HG02588 (cell line): ENCODE measurements around the gene ATAD3A.
"Not testable (repeated sequence)": the region's sequence is repeated elsewhere in the genome, so short reads cannot be mapped to it uniquely, and the experiment has no call there.

Experiments
- ATAC-seq: cut with Tn5 transposase; IDR thresholded peaks from one replicate; pipeline ENCODE4 v1.9.1; 2021; ENCODE audit warnings: mild to moderate bottlenecking, moderate library complexity; ENCODE audit not compliant: unreplicated experiment

Gene ATAD3A

DNA sequence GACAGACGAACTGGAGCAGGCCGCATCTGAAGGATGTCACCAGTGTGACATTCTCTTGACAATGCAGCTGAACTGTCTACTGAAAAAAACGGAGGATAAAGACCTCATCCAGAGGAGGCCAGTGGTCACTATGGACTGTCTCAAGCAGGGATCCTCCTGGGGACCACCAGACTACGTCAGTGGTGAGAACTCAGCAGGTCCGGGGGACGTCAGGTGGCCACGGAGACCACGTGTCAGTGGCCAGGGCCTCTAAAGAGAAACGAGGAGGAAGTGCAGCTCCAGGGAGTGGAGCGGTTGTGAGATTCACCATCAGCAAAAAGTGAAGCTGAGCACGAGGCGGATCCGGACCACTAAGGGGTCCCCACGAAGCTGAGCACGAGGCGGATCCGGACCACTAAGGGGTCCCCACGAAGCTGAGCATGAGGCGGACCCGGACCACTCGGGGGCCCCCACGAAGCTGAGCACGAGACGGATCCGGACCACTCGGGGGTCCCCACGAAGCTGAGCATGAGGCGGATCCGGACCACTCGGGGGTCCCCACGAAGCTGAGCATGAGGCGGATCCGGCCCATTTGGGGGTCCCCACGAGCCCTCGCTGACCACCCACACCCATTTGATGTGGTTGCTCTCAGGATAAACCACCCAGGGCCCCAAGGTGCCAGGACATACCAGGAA, 42.0 kb downstream of the ATAD3A start:
- ATAC-seq = no peak

DNA sequence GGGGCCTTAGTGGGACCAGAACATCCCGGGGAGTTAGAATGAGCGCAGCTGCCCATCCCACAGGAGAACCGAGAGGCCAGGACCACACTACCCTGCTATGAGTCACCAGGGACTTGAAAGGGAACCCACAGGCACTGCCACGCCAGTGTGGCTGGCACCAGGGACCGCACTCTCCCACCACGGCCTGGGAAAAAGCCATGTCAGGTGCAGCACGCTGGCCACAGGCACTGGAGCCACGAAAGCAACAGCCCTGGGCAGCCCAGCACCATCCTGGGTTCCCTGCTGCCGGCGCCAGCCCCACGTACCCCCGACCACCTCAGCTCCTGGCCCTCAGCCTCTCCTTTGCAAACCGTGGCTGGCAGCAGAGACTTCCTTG, 42.6 kb downstream of the ATAD3A start:
- no peak for ATAC-seq

DNA sequence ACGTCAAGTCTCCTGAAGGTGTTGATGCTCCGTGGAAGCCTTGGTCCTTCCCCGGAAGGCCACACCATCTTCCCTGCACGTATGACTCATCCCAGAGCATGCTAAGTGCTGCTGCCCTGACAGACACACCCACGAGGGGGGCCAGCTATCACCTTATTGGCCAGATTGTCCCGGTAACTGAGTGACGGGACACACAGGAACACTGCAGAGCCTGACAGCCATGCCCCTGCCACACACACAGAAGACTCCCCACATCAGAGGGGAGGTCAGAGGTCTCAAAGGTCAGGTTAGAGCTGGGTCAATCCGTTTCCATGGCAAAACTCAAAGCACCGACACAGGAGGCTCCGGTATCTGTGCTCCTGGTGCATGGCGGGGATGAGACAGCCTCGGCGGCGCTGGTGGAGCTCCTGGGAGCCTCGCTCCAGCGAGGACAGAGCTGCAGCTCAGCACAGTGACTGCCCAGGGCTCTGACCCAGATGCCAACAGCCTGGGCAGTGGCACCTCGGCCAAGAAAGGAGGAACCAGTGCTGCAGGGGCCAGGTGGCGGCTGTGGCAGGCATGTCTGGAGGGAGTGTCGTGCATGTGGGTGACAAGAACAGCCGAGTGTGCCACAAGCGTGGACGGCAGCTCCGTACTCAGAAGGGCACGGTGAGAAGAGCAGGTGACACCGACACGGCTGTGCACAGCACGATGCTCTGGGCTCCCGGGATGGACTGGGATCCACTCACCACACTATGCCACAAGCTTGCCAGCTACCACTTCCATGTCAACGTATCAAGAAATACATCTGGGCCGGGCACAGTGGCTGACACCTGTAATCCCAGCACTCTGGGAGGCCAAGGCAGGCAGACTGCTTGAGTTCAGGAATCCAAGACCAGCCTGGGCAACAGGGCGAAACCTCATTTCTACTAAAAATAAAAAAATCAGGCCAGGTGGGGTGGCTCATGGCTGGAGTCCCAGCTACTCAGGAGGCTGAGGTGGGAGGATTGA, 43.3 kb downstream of the ATAD3A start:
- ATAC-seq = no peak

DNA sequence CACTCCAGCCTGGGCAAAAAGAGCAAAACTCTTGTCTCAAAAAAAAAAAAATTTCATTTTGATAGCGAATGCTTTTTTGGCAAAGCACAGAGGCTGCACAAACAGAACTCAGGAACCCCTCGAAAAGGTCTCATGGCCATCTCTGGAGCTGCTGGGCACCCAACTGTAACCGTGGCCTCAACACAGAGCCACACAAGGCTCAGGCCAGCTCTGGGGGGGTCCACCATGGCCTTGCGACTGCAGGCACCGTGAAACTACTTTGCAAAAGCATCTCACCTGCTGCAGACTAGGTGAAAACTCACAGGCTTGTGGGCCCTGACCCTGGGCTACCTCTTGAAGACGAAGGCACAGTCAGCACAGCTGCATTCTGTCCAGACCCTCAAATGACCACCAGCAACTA, 44.5 kb downstream of the ATAD3A start:
- ATAC-seq = no peak

DNA sequence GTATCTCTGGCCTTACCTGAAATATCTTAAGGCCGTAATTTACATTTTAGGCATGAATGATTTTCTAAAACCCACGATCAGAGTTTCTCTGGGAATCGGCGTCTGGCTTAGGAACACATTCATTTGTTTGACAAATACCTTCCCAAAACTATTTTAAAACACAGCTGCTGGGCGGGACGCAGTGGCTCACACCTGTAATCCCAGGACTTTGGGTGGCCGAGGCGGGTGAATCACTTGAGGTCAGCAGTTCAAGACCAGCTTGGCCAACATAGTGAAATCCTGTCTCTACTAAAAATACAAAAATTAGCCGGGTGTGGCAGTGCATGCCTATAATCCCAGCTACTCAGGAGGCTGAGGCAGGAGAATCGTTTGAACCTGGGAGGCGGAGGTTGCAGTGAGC, 45.0 kb downstream of the ATAD3A start:
- not testable (repeated sequence) for ATAC-seq

DNA sequence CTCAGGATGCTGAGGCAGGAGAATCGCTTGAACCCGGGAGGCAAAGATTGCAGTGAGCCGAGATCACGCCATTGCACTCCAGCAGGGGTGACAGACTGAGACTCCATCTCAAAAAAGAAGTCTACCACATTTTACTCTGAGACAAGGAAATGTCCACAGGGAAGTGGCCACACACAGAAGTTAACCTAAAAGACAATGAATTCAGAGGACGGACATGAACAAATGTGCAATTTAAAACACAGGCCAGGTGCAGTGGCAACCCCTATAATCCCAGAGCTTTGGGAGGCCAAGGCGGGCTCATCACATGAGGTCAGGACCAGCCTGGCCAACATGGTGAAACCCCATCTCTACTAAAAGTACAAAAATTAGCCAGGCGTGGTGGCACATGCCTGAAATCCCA, 45.7 kb downstream of the ATAD3A start:
- ATAC-seq = not testable (repeated sequence)

DNA sequence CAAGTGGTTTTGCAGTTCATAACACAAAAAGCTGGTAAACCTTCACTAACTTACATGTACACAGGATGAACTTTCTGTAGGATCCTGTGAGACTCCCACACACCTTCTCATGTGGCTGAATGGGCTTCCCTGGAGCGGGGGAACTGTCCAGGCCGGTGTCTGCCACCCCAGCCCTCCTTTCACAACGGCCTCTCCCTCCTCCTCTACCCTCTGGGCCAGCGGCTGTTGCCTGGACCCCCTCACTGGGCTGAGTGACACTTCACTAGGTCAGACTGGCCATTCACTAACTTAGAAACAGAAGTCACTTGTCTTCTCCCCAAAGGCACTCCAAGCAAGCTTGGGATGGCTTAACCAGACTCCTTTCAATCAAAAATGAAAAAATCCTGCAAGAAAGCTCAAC, 46.6 kb downstream of the ATAD3A start:
- no peak for ATAC-seq

DNA sequence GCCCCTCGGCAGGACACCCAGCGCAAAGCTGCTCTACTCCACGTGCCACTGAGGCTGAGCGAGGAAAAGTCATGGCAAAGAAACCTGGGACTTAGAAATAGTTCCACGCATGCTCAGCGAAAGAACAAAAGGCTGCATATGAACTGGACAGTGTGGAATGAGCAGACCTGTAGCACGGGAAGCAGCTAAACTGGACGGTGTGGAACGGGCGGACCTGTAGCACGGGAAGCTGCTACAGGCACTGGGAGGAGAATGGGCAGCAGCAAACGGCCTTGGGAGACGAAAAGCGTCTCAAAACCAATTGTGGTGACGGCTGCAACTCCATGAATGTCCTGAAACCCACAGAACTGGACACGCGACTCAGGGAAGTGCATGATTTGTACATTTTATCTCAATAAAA, 47.1 kb downstream of the ATAD3A start:
- no peak for ATAC-seq

DNA sequence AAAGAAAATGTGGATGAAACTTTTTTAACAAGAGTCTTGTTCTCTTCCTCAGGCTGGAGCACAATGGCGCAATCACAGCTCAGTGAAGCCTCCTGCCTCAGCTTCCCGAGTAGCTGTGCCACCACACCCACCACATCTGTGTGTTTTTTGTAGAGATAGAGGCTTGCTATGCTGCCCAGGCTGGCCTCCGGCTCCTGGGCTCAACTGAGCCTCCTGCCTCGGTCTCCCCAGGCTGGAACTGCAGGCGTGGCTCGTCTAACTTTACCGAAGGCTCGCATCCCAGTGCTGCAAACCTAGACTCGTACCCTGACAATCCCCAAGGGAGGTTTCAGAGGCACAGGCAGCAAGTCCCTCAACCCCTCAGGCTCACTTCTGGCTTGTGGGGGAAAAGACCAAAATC, 48.2 kb downstream of the ATAD3A start:
- no peak for ATAC-seq

DNA sequence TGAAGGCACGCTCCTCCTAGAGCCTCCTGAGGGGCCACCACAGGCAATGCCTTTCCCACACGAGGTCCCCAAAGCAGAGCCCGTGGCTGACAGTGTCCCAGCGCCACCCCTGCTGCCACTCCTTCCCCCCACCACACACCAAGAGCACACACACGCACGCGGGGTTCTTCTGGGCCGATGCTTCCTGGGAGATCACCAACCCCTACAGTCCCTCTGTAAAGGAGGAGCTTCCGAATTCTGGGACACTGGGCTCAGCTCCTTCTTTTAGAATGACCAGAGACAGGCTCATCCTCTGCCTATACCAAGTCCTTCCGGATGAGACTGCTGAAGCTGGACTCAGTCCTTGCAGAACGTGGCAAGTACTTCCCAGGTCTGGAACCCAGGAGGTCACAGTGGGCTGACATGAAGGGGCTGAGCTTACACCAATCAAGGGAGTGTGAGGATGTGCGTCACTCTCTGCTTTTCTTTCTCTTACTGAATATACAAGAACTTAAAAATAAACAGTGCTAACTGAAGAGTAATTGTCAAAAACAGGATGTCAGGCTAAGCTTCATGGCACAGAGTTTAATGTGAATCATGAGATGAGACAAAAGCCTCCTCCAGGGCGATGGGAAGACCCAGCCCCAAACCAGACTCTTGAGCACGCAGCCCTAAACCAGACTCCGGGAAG, 50.0 kb downstream of the ATAD3A start:
- ATAC-seq = no peak

DNA sequence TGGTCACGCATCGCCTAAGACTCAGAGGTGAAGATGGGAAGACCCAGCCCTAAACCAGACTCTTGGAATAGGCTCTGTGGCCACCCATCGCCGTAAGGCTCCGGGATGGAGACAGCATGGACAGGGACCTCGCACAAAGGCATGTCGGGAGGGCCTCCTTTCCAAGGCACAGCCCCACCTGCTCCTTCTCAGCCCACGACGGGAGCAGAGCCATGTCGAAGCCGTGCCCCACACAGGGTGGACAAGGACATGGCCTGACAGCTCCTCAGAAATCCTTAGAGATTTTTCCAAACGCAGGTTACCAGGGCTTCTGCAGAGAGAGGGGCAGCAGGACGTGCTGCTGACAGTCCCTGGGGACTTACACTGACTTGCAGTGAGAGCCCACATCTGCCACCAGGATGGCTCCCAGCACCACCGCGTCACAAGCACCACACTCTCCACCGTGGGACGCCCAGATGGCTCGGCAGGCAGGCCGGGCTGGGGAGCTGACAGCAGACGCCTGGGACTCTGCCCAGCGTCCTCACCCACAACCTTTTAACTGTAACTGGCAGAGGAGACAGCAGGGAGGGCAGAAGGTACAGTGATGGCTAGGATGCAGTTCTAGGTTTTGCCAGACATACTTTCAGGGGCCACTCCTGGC, 50.7 kb downstream of the ATAD3A start:
- ATAC-seq = no peak

DNA sequence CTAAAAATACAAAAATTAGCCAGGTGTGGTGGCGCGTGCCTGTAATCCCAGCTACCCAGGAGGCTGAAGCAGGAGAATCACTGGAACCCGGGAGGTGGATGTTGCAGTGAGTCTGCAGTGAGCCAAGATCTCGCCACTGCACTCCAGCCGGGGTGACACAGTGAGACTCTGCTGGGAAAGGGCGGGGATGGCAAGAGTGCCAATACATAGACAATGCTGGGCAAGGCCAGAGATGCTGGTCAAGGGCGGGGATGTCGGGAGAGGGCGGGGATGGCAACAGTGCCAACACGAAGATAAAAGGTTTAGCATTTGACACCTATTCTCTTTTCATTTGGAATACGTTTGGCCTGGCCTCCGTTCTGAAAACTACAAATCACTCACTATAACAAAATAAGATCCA, 51.7 kb downstream of the ATAD3A start:
- no peak for ATAC-seq

DNA sequence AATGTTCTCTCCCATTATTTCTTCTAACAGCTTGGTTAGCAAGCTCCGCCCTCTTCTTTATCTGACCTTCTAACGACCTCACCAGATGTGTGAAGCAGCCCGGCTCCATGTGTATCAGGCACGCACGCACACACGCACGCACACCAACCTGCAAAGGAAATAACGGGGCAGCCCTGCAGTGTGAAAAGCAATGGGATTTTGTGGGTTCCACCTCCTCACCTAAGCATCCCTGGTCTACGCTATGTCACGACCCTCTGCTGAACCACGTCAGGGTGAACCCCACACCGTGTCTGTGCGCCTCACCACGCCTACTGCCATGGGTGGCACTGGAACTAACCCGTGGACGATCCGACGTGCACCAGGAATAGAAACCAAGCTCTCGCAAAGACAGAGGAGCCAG, 52.3 kb downstream of the ATAD3A start:
- ATAC-seq = no peak

DNA sequence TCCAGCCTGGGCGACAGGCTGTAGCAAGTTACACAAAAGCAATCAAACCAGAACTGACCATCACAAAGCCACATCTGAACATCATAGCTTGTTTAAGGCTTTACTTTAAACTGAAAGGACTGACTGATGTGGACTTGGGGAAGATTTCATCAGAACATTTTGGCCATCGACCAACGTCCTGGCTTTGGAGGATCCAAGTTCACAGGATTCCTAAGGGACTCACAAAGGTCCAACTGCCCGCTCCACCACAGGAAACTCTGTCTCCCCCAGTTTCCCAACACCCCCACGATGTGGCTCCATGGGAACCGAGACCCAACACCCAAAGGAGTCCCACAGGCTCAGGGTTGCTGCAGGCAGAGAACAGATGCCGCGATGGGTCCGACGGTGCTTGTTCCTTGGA, 53.4 kb downstream of the ATAD3A start:
- ATAC-seq = no peak

DNA sequence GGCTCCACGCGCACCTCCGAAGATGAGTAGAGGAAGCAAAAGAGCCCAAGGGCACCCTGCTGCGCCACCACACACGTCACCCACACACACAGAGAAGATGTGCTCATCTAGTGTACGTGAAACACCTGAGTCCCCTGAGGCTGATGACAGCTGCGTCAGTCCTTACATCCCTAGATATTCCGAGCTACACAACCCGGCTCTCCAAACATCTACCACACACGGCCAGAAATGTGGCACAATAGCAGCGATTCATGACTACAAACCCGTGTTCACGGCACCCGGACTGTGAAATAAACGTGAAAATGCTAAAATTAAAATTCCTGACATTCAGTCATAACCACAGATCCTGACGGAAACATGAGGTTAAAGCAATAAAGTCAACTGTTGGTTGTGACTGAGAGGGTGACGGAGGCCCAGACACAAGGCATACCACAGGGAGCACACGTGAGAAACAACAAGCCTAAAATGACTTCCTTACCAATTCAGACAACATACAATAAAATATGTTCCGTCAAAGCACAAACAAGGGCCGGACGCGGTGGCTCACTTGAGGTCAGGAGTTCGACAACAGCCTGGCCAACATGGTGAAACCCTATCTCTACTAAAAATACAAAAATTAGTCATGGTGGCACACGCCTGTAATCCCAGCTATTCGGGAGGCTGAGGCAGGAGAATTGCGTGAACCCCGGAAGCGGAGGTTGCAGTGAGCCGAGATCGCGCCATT, 55.4 kb downstream of the ATAD3A start:
- no peak for ATAC-seq

DNA sequence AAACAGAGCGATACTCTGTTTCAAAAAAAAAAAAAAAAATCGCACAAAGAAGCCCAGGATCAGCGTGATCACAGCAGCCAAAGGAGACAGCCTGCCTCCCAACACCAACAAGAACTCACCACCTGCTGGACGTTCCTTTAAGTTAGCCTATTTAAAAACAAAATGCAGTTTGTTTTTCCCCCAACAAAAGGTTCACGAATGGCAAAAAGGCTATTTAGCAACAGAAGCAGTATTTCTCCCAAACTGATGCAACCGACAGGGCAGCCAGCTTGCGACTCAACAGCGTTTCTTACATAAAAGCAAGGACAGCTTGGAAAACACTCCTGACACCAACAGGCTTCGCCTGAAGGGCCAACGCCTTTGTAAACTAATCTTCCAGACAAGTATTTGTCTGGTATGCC, 55.9 kb downstream of the ATAD3A start:
- no peak for ATAC-seq

DNA sequence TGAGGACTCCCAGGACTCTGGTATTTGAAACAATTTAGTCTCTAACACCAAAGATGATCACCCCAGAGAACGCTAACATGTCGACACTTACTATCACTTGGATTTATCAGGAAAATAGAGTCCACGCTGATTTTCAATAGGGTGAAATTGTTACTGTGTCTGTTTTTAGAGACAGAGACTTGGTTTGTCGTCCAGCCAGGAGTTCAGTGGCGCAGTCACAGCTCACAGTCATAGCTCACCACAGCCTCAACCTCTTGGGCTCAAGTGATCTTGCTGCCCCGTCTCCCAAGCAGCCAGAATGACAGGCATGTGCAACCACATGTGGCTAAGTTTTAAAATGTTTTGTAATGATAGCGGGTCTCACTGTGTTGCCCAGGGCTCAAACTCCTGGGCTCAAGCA, 57.4 kb downstream of the ATAD3A start:
- no peak for ATAC-seq

DNA sequence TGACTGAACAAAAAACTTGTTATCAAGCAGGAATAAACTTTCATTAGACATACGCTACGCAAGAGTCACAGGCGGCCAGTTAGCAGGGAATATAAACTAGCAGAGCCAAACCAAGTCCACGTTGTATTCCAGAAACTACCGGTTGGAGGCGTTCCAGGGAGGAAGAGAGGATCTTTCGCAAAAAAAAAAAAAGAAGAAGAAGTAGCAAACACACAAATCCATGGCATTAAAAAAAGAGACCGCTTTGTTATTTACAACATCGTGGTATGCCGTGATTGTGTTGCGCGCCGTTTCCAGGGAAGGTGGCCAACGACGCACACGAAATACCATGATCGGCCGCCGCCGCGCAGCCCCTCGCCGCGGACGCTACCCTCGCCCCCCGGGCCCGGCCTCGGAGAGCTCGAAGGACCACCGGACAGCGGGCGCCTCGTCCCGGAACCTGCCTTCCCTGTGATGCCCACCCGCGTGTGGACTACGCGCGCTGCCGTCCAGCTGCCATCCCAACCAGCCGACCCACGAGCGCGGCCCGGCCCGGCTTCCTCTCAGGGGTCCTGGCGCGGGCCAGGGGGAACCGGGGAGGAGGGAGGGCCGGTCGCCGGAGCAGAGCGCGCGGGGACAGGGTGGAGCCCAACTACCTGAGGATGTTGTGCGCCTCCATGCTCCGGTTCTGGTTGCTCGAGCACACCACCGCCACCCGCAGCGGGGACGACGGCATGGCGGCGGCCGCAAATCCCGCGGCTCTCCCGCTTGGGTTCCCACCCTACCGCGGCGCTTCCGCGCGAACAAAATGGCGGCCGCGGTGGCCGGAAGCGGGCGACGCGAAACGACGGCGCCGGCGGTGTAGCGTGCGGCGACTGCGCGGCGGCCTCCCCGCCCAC, 62.1 kb downstream of the ATAD3A start:
- ATAC-seq = peak; percentile 67

DNA sequence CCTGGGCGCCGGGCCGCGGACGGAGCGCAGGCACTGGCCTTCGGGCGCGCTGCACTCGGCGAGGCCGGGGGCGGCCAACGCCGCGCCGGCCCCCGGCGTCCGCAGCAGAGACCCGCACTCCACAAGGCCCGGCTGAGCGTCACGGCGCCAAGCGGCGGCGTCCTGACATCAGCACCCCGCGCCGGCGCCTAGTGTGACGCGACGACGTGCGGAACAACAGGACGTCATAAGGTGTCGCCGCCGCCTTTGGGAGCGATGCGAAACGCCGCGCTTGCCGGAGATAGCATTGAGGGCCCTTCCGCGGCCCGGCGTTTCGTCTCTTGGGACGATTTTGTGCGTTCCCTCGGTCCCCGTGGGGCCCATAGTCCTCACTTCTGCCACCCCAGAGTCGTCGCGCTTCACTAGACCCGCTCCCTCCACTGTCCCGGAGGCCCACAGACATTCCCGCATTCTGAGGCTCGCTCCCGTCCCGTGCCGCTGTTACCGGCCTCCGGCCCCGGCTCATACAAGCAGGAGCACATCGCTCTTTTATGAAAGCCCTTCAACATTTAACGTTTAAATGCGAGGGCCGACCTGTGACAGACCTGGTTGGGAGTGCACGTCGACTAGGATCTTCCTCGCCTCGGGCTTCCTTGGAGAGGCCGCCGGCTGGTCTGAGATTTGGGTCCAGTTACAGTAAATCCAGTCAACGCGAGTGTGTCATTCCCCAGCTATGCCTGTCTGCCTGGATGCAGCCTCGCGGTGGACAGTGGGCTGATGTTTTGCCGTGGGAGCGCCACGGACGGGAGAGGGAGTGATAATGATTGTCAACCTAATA, 63.0 kb downstream of the ATAD3A start, which contains the start of gene SSU72:
Gene SSU72 (minus strand): TSS at position 143 of the 817 bp plus-strand sequence. CDS start 306 bp downstream, outside the sequence.
- ATAC-seq = peak; percentile 76
